Activated CD8-positive, alpha-beta memory T cell treated with anti-CD3 and anti-CD28 coated beads, Interleukin-2, amount 50 U/mL, for 4 hours (primary cell): ENCODE results near the gene TMEM175.

ENCODE experiments used
- DNase-seq: peaks from one replicate; pipeline ENCODE4 v3.0.0-alpha.2; 2020

The TMEM175 gene

GRCh38 chr4:931960-932712 is at the start of gene TMEM175, which contains the start of gene GAK:
TMEM175 (plus strand) TSS chr4:932460; CDS start chr4:947740, 15,280 bp downstream.
GAK (minus strand) TSS chr4:932316; CDS start chr4:932187, 129 bp downstream.
- peak; percentile 97 for DNase-seq

GRCh38 chr4:882646-883045 is 49.6 kb upstream of the TMEM175 start:
- DNase-seq: no peak

GRCh38 chr4:883377-884095 is 48.7 kb upstream of the TMEM175 start:
- no peak for DNase-seq

GRCh38 chr4:884259-884658 is 48.0 kb upstream of the TMEM175 start:
- no peak for DNase-seq

- no peak for DNase-seq
Measured at GRCh38 chr4:884896-885295, 47.4 kb upstream of the TMEM175 start.

- DNase-seq: no peak
Measured at GRCh38 chr4:885353-885752, 46.9 kb upstream of the TMEM175 start.

- no peak for DNase-seq
Measured at GRCh38 chr4:886244-886643, 46.0 kb upstream of the TMEM175 start.

- DNase-seq: no peak
Measured at GRCh38 chr4:887034-887763, 45.1 kb upstream of the TMEM175 start.

- no peak for DNase-seq
Measured at GRCh38 chr4:888029-888428, 44.2 kb upstream of the TMEM175 start.

GRCh38 chr4:889516-889915 is 42.7 kb upstream of the TMEM175 start:
- no peak for DNase-seq

- no peak for DNase-seq
Measured at GRCh38 chr4:890036-890695, 42.1 kb upstream of the TMEM175 start.

- no peak for DNase-seq
Measured at GRCh38 chr4:891747-892146, 40.5 kb upstream of the TMEM175 start.

- DNase-seq: no peak
Measured at GRCh38 chr4:892780-893179, 39.5 kb upstream of the TMEM175 start.

- no peak for DNase-seq
Measured at GRCh38 chr4:893276-893994, 38.8 kb upstream of the TMEM175 start.

- no peak for DNase-seq
Measured at GRCh38 chr4:893995-894705, 38.1 kb upstream of the TMEM175 start.

GRCh38 chr4:895596-895995 is 36.7 kb upstream of the TMEM175 start:
- no peak for DNase-seq

GRCh38 chr4:896216-896615 is 36.0 kb upstream of the TMEM175 start:
- DNase-seq: no peak

- DNase-seq: no peak
Measured at GRCh38 chr4:896630-897029, 35.6 kb upstream of the TMEM175 start.

GRCh38 chr4:898123-898522 is 34.1 kb upstream of the TMEM175 start:
- no peak for DNase-seq

GRCh38 chr4:898869-899555 is 33.2 kb upstream of the TMEM175 start:
- no peak for DNase-seq

- no peak for DNase-seq
Measured at GRCh38 chr4:899556-899906, 32.7 kb upstream of the TMEM175 start.
